GM21737 (cell line): ENCODE data around the gene SRD5A3.

ENCODE experiments used
- ATAC-seq: cut with Tn5 transposase; IDR thresholded peaks from one replicate; pipeline ENCODE4 v1.9.1; 2021; ENCODE audit warnings: mild to moderate bottlenecking, moderate library complexity; ENCODE audit not compliant: unreplicated experiment

The SRD5A3 gene

GRCh38 chr4:55372259-55372658 is 26.2 kb downstream of the SRD5A3 start:
- no peak for ATAC-seq

- no peak for ATAC-seq
Measured at GRCh38 chr4:55373461-55373860, 27.4 kb downstream of the SRD5A3 start.

DNA sequence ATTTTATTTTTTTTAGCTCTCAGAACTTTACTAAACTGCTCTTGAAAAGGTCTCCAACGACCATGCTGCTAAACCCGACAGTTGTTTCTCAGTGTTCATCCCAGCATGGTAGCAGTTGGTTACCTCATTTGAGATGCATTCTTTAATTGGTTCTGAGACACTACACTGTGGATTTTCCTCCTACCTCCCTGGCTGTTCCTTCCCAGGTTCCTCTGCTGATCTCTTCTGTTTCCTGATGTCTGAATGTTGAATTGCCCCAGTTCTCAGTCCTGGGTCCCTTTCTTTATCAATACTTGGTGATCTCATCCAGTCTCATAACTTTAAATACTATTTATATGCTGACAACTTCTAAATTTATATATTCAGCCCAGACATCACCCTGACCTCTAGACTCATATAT is 30.7 kb downstream of the SRD5A3 start:
- no peak for ATAC-seq

- no peak for ATAC-seq
Measured at GRCh38 chr4:55378617-55379467, 32.8 kb downstream of the SRD5A3 start.

DNA sequence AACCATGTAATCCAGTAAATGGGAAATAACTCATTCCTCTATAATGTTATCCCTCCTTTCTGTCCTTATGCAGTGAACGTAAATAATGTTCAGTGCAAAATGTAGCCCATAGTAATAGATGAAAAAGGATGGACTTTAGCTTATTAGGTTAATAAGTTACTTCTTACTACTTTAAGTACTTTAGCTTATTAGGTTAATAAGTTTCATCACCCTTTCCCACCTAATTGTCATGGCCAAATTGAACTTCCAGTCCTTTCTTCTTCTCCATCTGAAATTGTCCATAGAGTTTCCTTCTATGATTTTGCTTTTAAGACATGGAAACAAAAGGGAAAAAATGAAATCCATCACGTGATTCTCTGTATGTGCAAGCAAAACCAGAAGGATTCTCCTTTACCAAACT is 34.5 kb downstream of the SRD5A3 start:
- ATAC-seq = no peak

DNA sequence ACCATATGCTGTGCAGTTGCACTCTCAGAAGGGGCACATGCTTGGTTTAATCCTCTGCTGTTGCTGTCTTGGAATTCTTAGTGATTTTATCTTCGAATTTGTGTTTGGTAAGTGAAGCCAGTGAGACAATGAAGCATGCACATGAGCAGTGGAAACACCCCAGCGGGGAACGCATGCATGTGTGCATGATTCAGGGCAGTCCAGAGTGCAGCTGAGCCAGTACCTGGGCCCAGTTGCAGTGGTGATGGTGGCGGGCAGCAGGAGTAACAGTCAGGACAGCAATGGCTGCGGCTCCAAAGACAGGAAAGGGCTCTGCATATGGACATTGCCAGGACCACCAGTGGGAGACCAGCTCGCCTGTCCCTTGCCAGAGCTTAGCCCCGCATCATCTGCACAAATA is 35.5 kb downstream of the SRD5A3 start:
- no peak for ATAC-seq

- ATAC-seq = no peak
Measured at GRCh38 chr4:55382488-55383003, 36.5 kb downstream of the SRD5A3 start.

DNA sequence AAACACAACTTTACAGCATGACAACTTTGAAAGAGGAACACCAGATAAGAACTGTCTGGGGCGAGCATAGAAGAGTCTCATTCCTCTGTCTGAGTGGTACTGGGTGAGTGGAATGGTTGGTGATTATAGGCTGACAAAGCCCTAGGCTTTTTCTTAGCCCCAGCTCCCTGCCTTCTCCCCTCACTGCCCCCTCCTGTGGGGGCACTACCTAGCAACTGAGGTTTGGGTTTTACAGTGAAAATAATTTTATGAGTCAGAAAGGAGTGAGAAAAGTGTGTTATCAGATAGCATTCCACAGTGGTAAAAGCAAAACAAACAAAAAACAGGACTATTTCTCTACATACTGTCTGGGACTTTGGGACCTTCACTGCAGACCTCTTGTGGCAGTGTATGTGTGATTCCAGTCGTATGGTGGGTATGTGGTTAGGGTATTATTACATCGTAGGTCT is 39.2 kb downstream of the SRD5A3 start:
- ATAC-seq = no peak

DNA sequence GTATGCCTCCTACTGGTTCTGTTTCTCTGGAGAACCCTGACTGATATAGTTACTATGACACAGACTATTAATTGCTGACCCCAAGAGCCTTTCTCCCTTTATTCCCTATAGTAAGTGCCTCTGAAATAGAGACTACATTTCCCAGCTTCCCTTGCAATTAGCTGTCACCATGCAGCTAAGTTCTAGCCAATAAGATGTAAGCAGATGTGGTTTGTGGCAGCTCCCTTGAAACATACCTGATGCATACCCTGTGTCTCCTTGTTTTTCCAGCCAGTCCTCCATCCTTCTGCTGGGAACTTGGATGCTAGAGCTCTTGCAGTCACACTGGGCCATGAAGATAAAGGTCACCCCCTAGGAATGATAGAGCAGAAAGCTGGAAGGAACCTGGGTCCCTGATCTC is 40.0 kb downstream of the SRD5A3 start:
- ATAC-seq = peak; percentile 62

DNA sequence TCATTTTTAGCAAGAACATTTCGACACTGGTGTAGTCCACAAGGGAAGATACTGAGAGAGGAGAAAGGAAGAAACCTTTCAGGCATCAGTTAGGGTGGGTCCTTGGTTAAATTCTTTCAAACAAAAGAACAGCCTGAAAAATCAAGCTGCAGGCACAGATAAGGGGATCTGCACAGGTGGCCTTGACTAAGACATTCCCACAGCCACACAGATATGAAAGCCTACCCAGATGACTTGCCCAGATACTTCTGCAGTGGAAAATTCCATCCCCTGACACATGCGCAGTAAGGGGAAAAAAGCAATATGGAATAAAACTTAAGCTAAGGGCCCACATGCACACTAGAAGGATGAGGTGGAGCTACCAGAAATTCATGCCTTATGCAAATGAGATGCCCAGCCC is 40.8 kb downstream of the SRD5A3 start:
- no peak for ATAC-seq

- ATAC-seq = no peak
Measured at GRCh38 chr4:55393461-55394320, 47.6 kb downstream of the SRD5A3 start.

- ATAC-seq = no peak
Measured at GRCh38 chr4:55395218-55395528, 49.1 kb downstream of the SRD5A3 start.

- peak; percentile 94 for ATAC-seq
Measured at GRCh38 chr4:55395529-55396307, 49.7 kb downstream of the SRD5A3 start, which contains the start of gene TMEM165. TMEM165 (plus strand) TSS chr4:55395957; CDS start chr4:55396190, 233 bp downstream.

DNA sequence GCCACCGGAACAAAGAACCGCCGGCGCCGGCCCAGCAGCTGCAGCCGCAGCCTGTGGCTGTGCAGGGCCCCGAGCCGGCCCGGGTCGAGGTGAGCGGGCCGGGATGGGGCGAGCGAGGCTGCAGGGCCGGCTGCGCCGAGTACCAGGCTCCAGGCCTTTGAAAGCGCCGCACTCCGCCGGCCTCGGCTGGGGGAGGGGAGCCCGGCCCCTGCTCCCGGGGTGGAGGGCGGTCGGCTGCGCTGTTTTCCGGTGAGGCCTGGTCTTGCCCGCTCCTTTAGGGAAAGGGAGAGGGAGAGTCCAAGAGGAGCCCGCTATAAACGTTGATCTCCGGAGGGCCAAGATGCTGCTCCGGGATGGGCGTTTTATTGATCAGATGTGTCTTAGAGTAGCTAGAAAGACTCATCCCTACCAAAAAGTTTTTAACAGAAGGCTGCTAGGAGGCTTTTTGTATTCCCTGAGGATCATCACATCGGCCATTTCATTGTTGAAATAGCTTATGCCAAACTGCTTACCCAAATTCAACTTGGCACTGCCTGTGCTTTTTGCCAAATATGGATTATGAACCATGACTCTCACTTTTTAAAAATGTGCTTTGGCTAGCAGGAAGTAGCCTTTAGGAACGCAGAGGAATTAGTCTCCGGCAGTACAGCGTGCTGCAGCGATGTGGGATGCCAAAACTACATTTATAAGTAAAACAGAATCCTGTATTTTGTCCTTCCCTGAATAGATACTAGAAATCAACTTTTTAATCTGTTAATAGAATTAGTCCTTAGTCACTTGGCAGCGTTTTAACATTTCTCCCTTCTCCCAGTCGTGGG is 50.5 kb downstream of the SRD5A3 start:
- ATAC-seq = peak; percentile 23

- ATAC-seq = no peak
Measured at GRCh38 chr4:55397126-55397436, 51.0 kb downstream of the SRD5A3 start.

- ATAC-seq = no peak
Measured at GRCh38 chr4:55397520-55398321, 51.7 kb downstream of the SRD5A3 start.

- no peak for ATAC-seq
Measured at GRCh38 chr4:55398461-55398860, 52.4 kb downstream of the SRD5A3 start.

GRCh38 chr4:55398966-55399365 is 52.9 kb downstream of the SRD5A3 start:
- no peak for ATAC-seq

- ATAC-seq = no peak
Measured at GRCh38 chr4:55399581-55399980, 53.5 kb downstream of the SRD5A3 start.
